Measurements from ENCODE around the gene CHST11. TPM values are rescaled to one million over a fixed set of nuclear protein-coding genes. Genes with fewer than 3 reads are reported as not detected.

CHST11 gene
- total RNA-seq, 2 donors from 2014 or later: 4.6 to 14.5 TPM

- Histone ChIP-seq H3K36me3 (replicated peaks in 1 of 2; ENCODE audit: insufficient read depth in 1 of 2, low read depth in 2 of 2) (no peaks in the 10 kb centered on the region), H3K4me1 (peaks cover 33% of the 10 kb centered on the region), H3K27ac (peak overlapping the region in 1 of 4 donors; percentile 20), H3K4me3 (no peak overlapping the region), H3K27me3 (no peaks in the 10 kb centered on the region), H3K9me3 (no peaks in the 10 kb centered on the region)
- ATAC-seq: no peak
- intact Hi-C loops (cut with DNase I): no loop called here
- TF ChIP-seq POLR2A (IDR thresholded peaks at IDR 0.05) (no peak), CTCF (IDR thresholded peaks at IDR 0.05) (no peak)
- WGBS, 2 donors: 64 to 73% methylated on average over 10 of the region's 10 CpGs
- DNase-seq: no peak
Measured at GRCh38 chr12:104460041-104460719, 3.4 kb downstream of the CHST11 start.

- ATAC-seq: no peak
- H3K4me3 ChIP-seq: no peak overlapping the region
- peaks cover 28% of the 10 kb centered on the region for H3K4me1 ChIP-seq
- TF ChIP-seq POLR2A (IDR thresholded peaks at IDR 0.05): no peak
- TF ChIP-seq CTCF (IDR thresholded peaks at IDR 0.05): no peak
- no peak for DNase-seq
- H3K36me3 ChIP-seq (replicated peaks in 1 of 2; ENCODE audit: insufficient read depth in 1 of 2, low read depth in 2 of 2): no peaks in the 10 kb centered on the region
- H3K9me3 ChIP-seq: no peaks in the 10 kb centered on the region
- H3K27ac ChIP-seq: no peak overlapping the region
- no peaks in the 10 kb centered on the region for H3K27me3 ChIP-seq
- WGBS, 2 donors: 79 to 90% methylated on average over 1 to 5 of the region's 5 CpGs
- intact Hi-C loops (cut with DNase I): no loop called here
Measured at GRCh38 chr12:104460973-104461698, 4.4 kb downstream of the CHST11 start.

GRCh38 chr12:104462325-104462724, 5.6 kb downstream of the CHST11 start:
- 82 to 85% methylated on average over 1 of the region's 1 CpG for WGBS, 2 donors
- H3K9me3 ChIP-seq: no peaks in the 10 kb centered on the region
- no peak overlapping the region for H3K27ac ChIP-seq
- peaks cover 25% of the 10 kb centered on the region for H3K4me1 ChIP-seq
- H3K36me3 ChIP-seq (replicated peaks in 1 of 2; ENCODE audit: insufficient read depth in 1 of 2, low read depth in 2 of 2): no peaks in the 10 kb centered on the region
- no peak overlapping the region for H3K4me3 ChIP-seq
- intact Hi-C loops (cut with DNase I): no loop called here
- no peak for ATAC-seq
- DNase-seq: no peak
- H3K27me3 ChIP-seq: no peaks in the 10 kb centered on the region
- TF ChIP-seq CTCF (IDR thresholded peaks at IDR 0.05) (no peak), POLR2A (IDR thresholded peaks at IDR 0.05) (no peak)

- no peak overlapping the region for H3K4me3 ChIP-seq
- DNase-seq: no peak
- TF ChIP-seq CTCF (IDR thresholded peaks at IDR 0.05): no peak
- TF ChIP-seq POLR2A (IDR thresholded peaks at IDR 0.05): no peak
- H3K27ac ChIP-seq: peak overlapping the region in 1 of 4 donors; percentile 43
- H3K4me1 ChIP-seq: peaks cover 19% of the 10 kb centered on the region
- H3K36me3 ChIP-seq (replicated peaks in 1 of 2; ENCODE audit: insufficient read depth in 1 of 2, low read depth in 2 of 2): no peaks in the 10 kb centered on the region
- intact Hi-C loops (cut with DNase I): no loop called here
- no peaks in the 10 kb centered on the region for H3K27me3 ChIP-seq
- no peaks in the 10 kb centered on the region for H3K9me3 ChIP-seq
- WGBS, 2 donors: 56 to 90% methylated on average over 1 of the region's 1 CpG
- ATAC-seq: no peak
Measured at GRCh38 chr12:104462931-104463339, 6.2 kb downstream of the CHST11 start.
